H1 (cell line): ENCODE measurements around the gene GALNT15.

Experiments
- EZH2 ChIP-seq: fragments of 200-600 bp; sonication (generic); IDR thresholded peaks from 2 replicates; pipeline ENCODE4 v1.7.1; 2012; ENCODE audit warnings: low read depth, mild to moderate bottlenecking, moderate library complexity, low read length, inconsistent platforms; ENCODE audit not compliant: severe bottlenecking
- TF ChIP-seq, protein P1 (sequence below): IDR thresholded peaks from 2 replicates; pipeline ENCODE4 v1.6.1; 2012; ENCODE audit warnings: inconsistent platforms
- TF ChIP-seq, protein P2 (sequence below), 3 experiments: IDR thresholded peaks; 1 replicate in 2 of 3; 2 replicates in 1 of 3; pipeline versions ENCODE4 v1.5.1 to v1.6.1; 2011; ENCODE audit warnings: low read length in 3 of 3, mild to moderate bottlenecking in 3 of 3, inconsistent platforms in 2 of 3, low read depth in 1 of 3, moderate library complexity in 1 of 3; ENCODE audit not compliant: insufficient read depth in 1 of 3; ENCODE audit errors: control extremely low read depth in 1 of 3

DNA sequence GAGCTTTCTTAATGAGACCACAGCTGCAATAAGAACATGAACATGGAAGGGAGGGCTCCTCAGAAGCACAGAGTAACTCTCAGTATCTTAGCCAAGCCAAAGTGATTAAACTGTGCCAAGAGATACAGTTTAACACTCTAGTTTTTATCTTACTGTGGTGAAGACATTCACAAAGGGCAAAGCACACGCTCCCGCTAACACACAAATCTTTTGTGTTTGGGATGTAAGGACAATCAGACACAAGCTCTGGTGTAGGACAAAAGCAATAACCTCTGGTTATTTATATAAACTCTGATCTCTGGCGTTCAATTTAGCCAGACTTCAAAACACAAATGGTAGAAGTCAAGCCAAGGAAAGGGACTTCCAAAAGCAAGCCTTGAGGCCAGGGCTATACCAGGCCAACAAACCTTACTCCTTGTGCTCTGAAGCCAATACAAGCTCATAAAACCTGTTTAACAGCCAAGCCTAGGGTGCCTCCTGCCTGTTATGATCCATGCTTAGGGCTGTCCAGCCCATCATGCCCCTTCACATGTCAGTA lies 62.4 kb downstream of the GALNT15 start:
- TF ChIP-seq EZH2: no peak
- TF ChIP-seq, protein P1, sequence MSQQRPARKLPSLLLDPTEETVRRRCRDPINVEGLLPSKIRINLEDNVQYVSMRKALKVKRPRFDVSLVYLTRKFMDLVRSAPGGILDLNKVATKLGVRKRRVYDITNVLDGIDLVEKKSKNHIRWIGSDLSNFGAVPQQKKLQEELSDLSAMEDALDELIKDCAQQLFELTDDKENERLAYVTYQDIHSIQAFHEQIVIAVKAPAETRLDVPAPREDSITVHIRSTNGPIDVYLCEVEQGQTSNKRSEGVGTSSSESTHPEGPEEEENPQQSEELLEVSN: no peak
- TF ChIP-seq, protein P2, sequence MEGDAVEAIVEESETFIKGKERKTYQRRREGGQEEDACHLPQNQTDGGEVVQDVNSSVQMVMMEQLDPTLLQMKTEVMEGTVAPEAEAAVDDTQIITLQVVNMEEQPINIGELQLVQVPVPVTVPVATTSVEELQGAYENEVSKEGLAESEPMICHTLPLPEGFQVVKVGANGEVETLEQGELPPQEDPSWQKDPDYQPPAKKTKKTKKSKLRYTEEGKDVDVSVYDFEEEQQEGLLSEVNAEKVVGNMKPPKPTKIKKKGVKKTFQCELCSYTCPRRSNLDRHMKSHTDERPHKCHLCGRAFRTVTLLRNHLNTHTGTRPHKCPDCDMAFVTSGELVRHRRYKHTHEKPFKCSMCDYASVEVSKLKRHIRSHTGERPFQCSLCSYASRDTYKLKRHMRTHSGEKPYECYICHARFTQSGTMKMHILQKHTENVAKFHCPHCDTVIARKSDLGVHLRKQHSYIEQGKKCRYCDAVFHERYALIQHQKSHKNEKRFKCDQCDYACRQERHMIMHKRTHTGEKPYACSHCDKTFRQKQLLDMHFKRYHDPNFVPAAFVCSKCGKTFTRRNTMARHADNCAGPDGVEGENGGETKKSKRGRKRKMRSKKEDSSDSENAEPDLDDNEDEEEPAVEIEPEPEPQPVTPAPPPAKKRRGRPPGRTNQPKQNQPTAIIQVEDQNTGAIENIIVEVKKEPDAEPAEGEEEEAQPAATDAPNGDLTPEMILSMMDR (IDR thresholded peaks at IDR 0.05; ENCODE audit: control extremely low read depth in 1 of 3, insufficient read depth in 1 of 3, low read depth in 1 of 3, low read length in 3 of 3): no peak
